HL-60 (cell line): ENCODE measurements around the gene CD300H.

ENCODE experiments used
- DNase-seq, 2 experiments: peaks; one replicate each; pipeline ENCODE4 v3.0.0-alpha.2; 2010 to 2020; ENCODE audit warnings: low read depth in 1 of 2, low spot score in 1 of 2
- H3K27ac ChIP-seq: fragments of 250-450 bp; sonication (Bioruptor Pico); replicated peaks from 2 replicates; pipeline ENCODE4 v1.5.1; 2020; ENCODE audit warnings: mild to moderate bottlenecking, moderate library complexity
- H3K27me3 ChIP-seq: fragments of 250-450 bp; sonication (Bioruptor Pico); 2 replicates; pipeline ENCODE4 v1.5.1; 2021; ENCODE audit warnings: mild to moderate bottlenecking, moderate library complexity; ENCODE audit not compliant: insufficient read depth, poor library complexity, severe bottlenecking
- H3K4me3 ChIP-seq: replicated peaks from 2 replicates; pipeline ENCODE4 v1.5.1; 2011; ENCODE audit warnings: mild to moderate bottlenecking, control low read depth, low read length; ENCODE audit not compliant: insufficient read depth
- CTCF ChIP-seq: IDR thresholded peaks from one replicate; pipeline ENCODE4 v1.5.1; 2011; ENCODE audit warnings: low read length, control low read depth, inconsistent platforms; ENCODE audit not compliant: insufficient read depth
- GABPA ChIP-seq: IDR thresholded peaks from 2 replicates; pipeline ENCODE4 v1.6.1; 2012; ENCODE audit warnings: low read depth
- POLR2AphosphoS5 ChIP-seq: IDR thresholded peaks from 2 replicates; pipeline ENCODE4 v1.6.1; 2012; ENCODE audit warnings: low read depth
- REST ChIP-seq: IDR thresholded peaks from 2 replicates; pipeline ENCODE4 v1.6.1; 2012; ENCODE audit warnings: low read depth; ENCODE audit not compliant: insufficient replicate concordance
- SPI1 ChIP-seq: IDR thresholded peaks from 2 replicates; pipeline ENCODE4 v1.6.1; 2012; ENCODE audit warnings: low read depth, mild to moderate bottlenecking, borderline replicate concordance

Gene CD300H

GRCh38 chr17:74591503-74591902 is 24.2 kb upstream of the CD300H start:
- Histone ChIP-seq H3K27ac (no peak overlapping the region), H3K4me3 (no peak overlapping the region), H3K27me3 (no peaks in the 10 kb centered on the region)
- DNase-seq, result no peak
- no peak for TF ChIP-seq CTCF
- TF ChIP-seq POLR2AphosphoS5, result no peak
- TF ChIP-seq REST, result no peak
- TF ChIP-seq GABPA, result no peak
- TF ChIP-seq SPI1, result no peak

- Histone ChIP-seq H3K27me3 (no peaks in the 10 kb centered on the region), H3K4me3 (no peak overlapping the region), H3K27ac (no peak overlapping the region)
- no peak for DNase-seq
- TF ChIP-seq CTCF (no peak), SPI1 (no peak), GABPA (no peak)
Observed at GRCh38 chr17:74585711-74586110, 18.4 kb upstream of the CD300H start.

GRCh38 chr17:74584292-74585060 is 17.2 kb upstream of the CD300H start:
- H3K27ac ChIP-seq, result no peak overlapping the region
- H3K4me3 ChIP-seq, result no peak overlapping the region
- no peak for TF ChIP-seq REST
- no peak for TF ChIP-seq GABPA
- TF ChIP-seq POLR2AphosphoS5, result no peak
- no peak for TF ChIP-seq SPI1
- no peak for TF ChIP-seq CTCF
- no peaks in the 10 kb centered on the region for H3K27me3 ChIP-seq
- DNase-seq, result no peak

- Histone ChIP-seq H3K4me3 (no peak overlapping the region), H3K27me3 (no peaks in the 10 kb centered on the region), H3K27ac (no peak overlapping the region)
- TF ChIP-seq CTCF, result no peak
- TF ChIP-seq REST, result no peak
- TF ChIP-seq SPI1, result no peak
- no peak for TF ChIP-seq POLR2AphosphoS5
- TF ChIP-seq GABPA, result no peak
- DNase-seq, result no peak
Observed at GRCh38 chr17:74582633-74583032, 15.3 kb upstream of the CD300H start.
